ENCODE results near the gene YARS1.

Gene YARS1

GRCh38 chr1:32859915-32860314, 42.8 kb upstream of the YARS1 start:
- TF ChIP-seq CTCF (IDR thresholded peaks at IDR 0.05) = no peak

- no peak for TF ChIP-seq CTCF (IDR thresholded peaks at IDR 0.05)
These were observed 41.6 kb upstream of the YARS1 start for GRCh38 chr1:32858791-32859190.

- TF ChIP-seq CTCF (IDR thresholded peaks at IDR 0.05) = no peak
These were observed 41.0 kb upstream of the YARS1 start for GRCh38 chr1:32858136-32858535.

- TF ChIP-seq CTCF (IDR thresholded peaks at IDR 0.05) = no peak
These were observed 38.9 kb upstream of the YARS1 start for GRCh38 chr1:32855861-32856617.

- TF ChIP-seq CTCF (IDR thresholded peaks at IDR 0.05) = no peak
These were observed 31.4 kb upstream of the YARS1 start for GRCh38 chr1:32848354-32849063.

GRCh38 chr1:32831878-32832277, 14.7 kb upstream of the YARS1 start:
- TF ChIP-seq CTCF (IDR thresholded peaks at IDR 0.05) = no peak

GRCh38 chr1:32830092-32830852, 13.1 kb upstream of the YARS1 start:
- TF ChIP-seq CTCF (IDR thresholded peaks at IDR 0.05) = no peak
